ENCODE results near the gene SEMA6A. TPM values are rescaled to one million over a fixed set of nuclear protein-coding genes. Genes with fewer than 3 reads are reported as not detected.
"Not testable (repeated sequence)": the region's sequence is repeated elsewhere in the genome, so short reads cannot be mapped to it uniquely, and the experiment has no call there.

SEMA6A gene
- total RNA-seq, 1 experiment from 2014 or later: not detected

DNA sequence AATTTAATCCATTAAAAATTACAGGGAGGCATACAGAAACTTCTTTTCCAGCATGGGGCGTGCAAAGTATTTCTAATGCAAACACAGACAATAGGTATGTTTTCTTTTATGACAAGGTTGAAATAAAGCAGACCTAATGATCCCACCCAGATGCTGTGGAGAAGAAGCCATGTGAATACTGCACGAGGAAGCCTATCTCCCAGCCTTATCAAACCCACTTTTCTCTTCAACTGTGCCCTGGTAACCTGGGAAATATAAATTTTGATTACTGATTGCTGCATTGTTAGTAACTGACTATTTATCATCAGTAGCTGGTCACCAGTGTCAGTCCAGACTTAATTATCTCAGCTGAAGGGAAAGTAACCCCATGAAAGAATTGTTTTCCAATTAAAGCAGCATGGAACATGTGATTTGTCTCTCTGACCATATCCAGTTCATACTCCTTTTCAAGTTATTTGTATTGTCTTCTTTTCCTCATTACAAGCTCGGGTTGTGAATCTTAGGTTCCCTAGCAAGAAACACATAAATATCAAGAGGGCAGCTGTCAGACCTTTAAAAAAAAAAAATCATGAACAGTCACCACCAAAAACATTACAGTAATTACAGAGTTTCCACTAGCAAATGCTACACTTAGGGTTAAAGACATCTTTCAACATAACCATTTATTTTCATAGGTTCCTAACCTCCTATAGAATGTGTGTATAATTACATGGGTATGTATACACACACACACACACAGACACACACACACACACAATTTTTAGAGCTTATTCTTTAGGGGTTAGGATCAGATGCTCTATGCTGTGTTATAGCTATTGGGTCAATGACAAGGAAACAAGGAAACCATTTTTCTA is 50.3 kb downstream of the SEMA6A start:
- no peaks in the 10 kb centered on the region for H3F3A ChIP-seq (ENCODE audit: low read length, unreplicated experiment)
- intact Hi-C loops (cut with micrococcal nuclease): no loop called here
- no peaks in the 10 kb centered on the region for H3K9me2 ChIP-seq (replicated peaks; ENCODE audit: low read length)
- no peaks in the 10 kb centered on the region for H3K79me2 ChIP-seq (ENCODE audit: low read length)
- H3K9me3 ChIP-seq (ENCODE audit: low read length): no peaks in the 10 kb centered on the region
- POLR2A ChIA-PET (ENCODE audit: unreplicated experiment): no interaction called here
- H3K9ac ChIP-seq (ENCODE audit: low read length): no peak overlapping the region
- no peak overlapping the region for H2AFZ ChIP-seq (ENCODE audit: low read length)
- ATAC-seq (no peak), DNase-seq (no peak)
- H3K36me3 ChIP-seq (ENCODE audit: low read depth, low read length): no peaks in the 10 kb centered on the region
- TF ChIP-seq EZH2 (IDR thresholded peaks at IDR 0.05; ENCODE audit: low read length, unreplicated experiment) (no peak), EZH2phosphoT487 (IDR thresholded peaks at IDR 0.05; ENCODE audit: borderline replicate concordance, low read length) (no peak)
- TF ChIP-seq, protein P1, sequence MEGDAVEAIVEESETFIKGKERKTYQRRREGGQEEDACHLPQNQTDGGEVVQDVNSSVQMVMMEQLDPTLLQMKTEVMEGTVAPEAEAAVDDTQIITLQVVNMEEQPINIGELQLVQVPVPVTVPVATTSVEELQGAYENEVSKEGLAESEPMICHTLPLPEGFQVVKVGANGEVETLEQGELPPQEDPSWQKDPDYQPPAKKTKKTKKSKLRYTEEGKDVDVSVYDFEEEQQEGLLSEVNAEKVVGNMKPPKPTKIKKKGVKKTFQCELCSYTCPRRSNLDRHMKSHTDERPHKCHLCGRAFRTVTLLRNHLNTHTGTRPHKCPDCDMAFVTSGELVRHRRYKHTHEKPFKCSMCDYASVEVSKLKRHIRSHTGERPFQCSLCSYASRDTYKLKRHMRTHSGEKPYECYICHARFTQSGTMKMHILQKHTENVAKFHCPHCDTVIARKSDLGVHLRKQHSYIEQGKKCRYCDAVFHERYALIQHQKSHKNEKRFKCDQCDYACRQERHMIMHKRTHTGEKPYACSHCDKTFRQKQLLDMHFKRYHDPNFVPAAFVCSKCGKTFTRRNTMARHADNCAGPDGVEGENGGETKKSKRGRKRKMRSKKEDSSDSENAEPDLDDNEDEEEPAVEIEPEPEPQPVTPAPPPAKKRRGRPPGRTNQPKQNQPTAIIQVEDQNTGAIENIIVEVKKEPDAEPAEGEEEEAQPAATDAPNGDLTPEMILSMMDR (conservative IDR thresholded peaks at IDR 0.05; ENCODE audit: low read depth, low read length): no peak
- H4K20me1 ChIP-seq (ENCODE audit: low read length): no peaks in the 10 kb centered on the region
- no peak overlapping the region for H3K4me2 ChIP-seq (ENCODE audit: low read length)
- no peaks in the 10 kb centered on the region for H3K27me3 ChIP-seq (ENCODE audit: low read length)
- no peak overlapping the region for H3K4me3 ChIP-seq (ENCODE audit: low read length)
- BruUV-seq (replicated peaks): no TSS peak
- H3K4me1 ChIP-seq (ENCODE audit: insufficient read depth, low read length): no peaks in the 10 kb centered on the region
- H3K27ac ChIP-seq (ENCODE audit: low read length): no peak overlapping the region
- CTCF ChIA-PET: no interaction called here

DNA sequence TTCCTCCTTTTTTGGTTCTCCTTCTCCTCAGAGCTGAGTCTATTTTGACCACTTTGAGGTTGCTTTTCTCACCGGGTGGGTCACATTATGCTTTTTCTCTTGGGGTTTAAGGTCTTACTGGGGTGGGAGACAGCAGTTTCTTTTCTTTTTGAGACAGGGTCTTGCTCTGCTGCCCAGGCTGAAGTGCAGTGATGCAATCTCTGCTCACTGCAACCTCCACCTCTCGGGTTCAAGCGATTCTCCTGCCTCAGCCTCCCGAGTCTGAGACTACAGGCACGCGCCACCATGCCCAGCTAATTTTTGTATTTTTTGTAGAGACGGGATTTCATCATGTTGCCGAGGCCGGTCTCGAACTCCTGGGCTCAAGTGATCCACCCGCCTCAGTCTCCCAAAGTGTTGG is 51.4 kb downstream of the SEMA6A start:
- intact Hi-C loops (cut with micrococcal nuclease); H4K20me1 ChIP-seq (ENCODE audit: low read length); H3K4me2 ChIP-seq (ENCODE audit: low read length); DNase-seq; BruUV-seq (replicated peaks); H3K9ac ChIP-seq (ENCODE audit: low read length); CTCF ChIA-PET; H3K9me3 ChIP-seq (ENCODE audit: low read length); POLR2A ChIA-PET (ENCODE audit: unreplicated experiment); H3K79me2 ChIP-seq (ENCODE audit: low read length); H3K4me3 ChIP-seq (ENCODE audit: low read length); H3K36me3 ChIP-seq (ENCODE audit: low read depth, low read length); H3K27me3 ChIP-seq (ENCODE audit: low read length); H3K4me1 ChIP-seq (ENCODE audit: insufficient read depth, low read length); H3F3A ChIP-seq (ENCODE audit: low read length, unreplicated experiment); H3K27ac ChIP-seq (ENCODE audit: low read length); H3K9me2 ChIP-seq (replicated peaks; ENCODE audit: low read length); ATAC-seq; H2AFZ ChIP-seq (ENCODE audit: low read length): not testable (repeated sequence)

DNA sequence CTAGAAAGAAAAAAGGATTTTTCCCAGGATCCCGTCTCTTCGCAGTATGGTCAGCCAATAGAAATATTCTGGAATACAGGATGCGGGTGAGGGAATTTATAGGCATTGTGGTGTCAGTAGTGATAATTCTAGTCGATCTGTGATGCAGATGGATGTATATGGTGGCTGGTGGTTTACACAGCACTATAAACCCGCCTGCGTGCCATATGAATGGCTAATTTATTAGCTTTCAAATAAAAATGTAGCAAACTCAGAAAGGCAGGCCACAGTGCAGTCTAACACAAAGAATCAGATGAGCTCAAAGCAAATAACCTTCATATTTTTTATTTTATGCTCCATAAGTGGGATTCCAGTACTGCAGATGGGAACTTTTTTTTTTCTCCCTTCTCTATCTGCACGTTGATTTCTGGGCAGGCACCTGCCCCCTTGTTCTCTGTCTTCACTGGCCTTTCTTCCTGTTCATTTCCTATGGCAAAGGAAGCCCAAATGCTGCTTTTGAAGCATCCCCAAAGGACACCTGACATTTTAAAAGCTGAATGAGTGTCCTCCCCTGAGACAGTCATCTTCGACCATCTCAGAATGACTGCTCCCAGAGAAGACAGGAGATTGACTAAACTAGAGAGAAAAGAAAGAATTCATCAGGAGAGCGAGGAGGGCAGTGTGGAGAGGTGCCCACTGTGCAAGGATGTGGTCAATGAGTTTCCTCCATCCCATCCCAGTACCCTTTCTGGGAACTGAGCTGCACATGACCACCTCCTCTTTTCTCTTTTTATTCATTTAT is 52.1 kb downstream of the SEMA6A start:
- BruUV-seq (replicated peaks): no TSS peak
- no peaks in the 10 kb centered on the region for H3K9me3 ChIP-seq (ENCODE audit: low read length)
- no peak overlapping the region for H3K9ac ChIP-seq (ENCODE audit: low read length)
- H3K79me2 ChIP-seq (ENCODE audit: low read length): no peaks in the 10 kb centered on the region
- no peaks in the 10 kb centered on the region for H3K9me2 ChIP-seq (replicated peaks; ENCODE audit: low read length)
- H4K20me1 ChIP-seq (ENCODE audit: low read length): no peaks in the 10 kb centered on the region
- H3F3A ChIP-seq (ENCODE audit: low read length, unreplicated experiment): no peaks in the 10 kb centered on the region
- ATAC-seq (no peak), DNase-seq (no peak)
- no peaks in the 10 kb centered on the region for H3K4me1 ChIP-seq (ENCODE audit: insufficient read depth, low read length)
- no peak overlapping the region for H3K4me3 ChIP-seq (ENCODE audit: low read length)
- H2AFZ ChIP-seq (ENCODE audit: low read length): no peak overlapping the region
- TF ChIP-seq EZH2 (IDR thresholded peaks at IDR 0.05; ENCODE audit: low read length, unreplicated experiment): no peak
- TF ChIP-seq, protein P1 (conservative IDR thresholded peaks at IDR 0.05; ENCODE audit: low read depth, low read length): no peak
- TF ChIP-seq EZH2phosphoT487 (IDR thresholded peaks at IDR 0.05; ENCODE audit: borderline replicate concordance, low read length): no peak
- ChIA-PET CTCF (no interaction called here), POLR2A (ENCODE audit: unreplicated experiment) (no interaction called here)
- no peaks in the 10 kb centered on the region for H3K27me3 ChIP-seq (ENCODE audit: low read length)
- no peaks in the 10 kb centered on the region for H3K36me3 ChIP-seq (ENCODE audit: low read depth, low read length)
- H3K4me2 ChIP-seq (ENCODE audit: low read length): no peak overlapping the region
- intact Hi-C loops (cut with micrococcal nuclease): no loop called here
- no peak overlapping the region for H3K27ac ChIP-seq (ENCODE audit: low read length)

All from PC-3 (cell line).